ENCODE data around the gene CEP89. TPM values are rescaled to one million over a fixed set of nuclear protein-coding genes. Genes with fewer than 3 reads are reported as not detected.

The CEP89 gene
- polyA plus RNA-seq, 1 experiment = 18.3 TPM

GRCh38 chr19:32877323-32877912 is 94.3 kb downstream of the CEP89 start:
- CTCF ChIA-PET = no interaction called here

GRCh38 chr19:32876919-32877285 is 94.9 kb downstream of the CEP89 start:
- H3K27me3 ChIP-seq (ENCODE audit: control insufficient read depth, insufficient read depth, low read length) = no peaks in the 10 kb centered on the region
- peak; percentile 86 for DNase-seq (ENCODE audit: low read depth)
- peaks cover 3% of the 10 kb centered on the region for H3K36me3 ChIP-seq (ENCODE audit: control insufficient read depth, insufficient read depth, low read length)
- POLR2A ChIA-PET = no interaction called here
- CTCF ChIA-PET = no interaction called here
- H3K4me3 ChIP-seq (ENCODE audit: low read depth, low read length) = no peak overlapping the region
- TF ChIP-seq CTCF (IDR thresholded peaks at IDR 0.05; ENCODE audit: insufficient read depth, low read depth, low read length) = no peak

More at GRCh38 chr19:32877323-32877912, 94.3 kb downstream of the CEP89 start:
- peaks cover 3% of the 10 kb centered on the region for H3K36me3 ChIP-seq (ENCODE audit: control insufficient read depth, insufficient read depth, low read length)
- no peak for TF ChIP-seq CTCF (IDR thresholded peaks at IDR 0.05; ENCODE audit: insufficient read depth, low read depth, low read length)
- no peak for DNase-seq (ENCODE audit: low read depth)
- POLR2A ChIA-PET = no interaction called here
- no peak overlapping the region for H3K4me3 ChIP-seq (ENCODE audit: low read depth, low read length)
- no peaks in the 10 kb centered on the region for H3K27me3 ChIP-seq (ENCODE audit: control insufficient read depth, insufficient read depth, low read length)

- Histone ChIP-seq H3K27me3 (ENCODE audit: control insufficient read depth, insufficient read depth, low read length) (no peaks in the 10 kb centered on the region), H3K4me3 (ENCODE audit: low read depth, low read length) (no peak overlapping the region), H3K36me3 (ENCODE audit: control insufficient read depth, insufficient read depth, low read length) (peaks cover 3% of the 10 kb centered on the region)
- no peak for TF ChIP-seq CTCF (IDR thresholded peaks at IDR 0.05; ENCODE audit: insufficient read depth, low read depth, low read length)
- ChIA-PET POLR2A (no interaction called here), CTCF (no interaction called here)
- DNase-seq (ENCODE audit: low read depth) = no peak
These were observed 95.4 kb downstream of the CEP89 start for GRCh38 chr19:32876236-32876918.

- ChIA-PET POLR2A (no interaction called here), CTCF (interaction anchor here (1.0 kb wide), 1 partner anchor 14 kb away, joined by 3 read pairs; no protein-coding TSS in a partner anchor)
- TF ChIP-seq CTCF (IDR thresholded peaks at IDR 0.05; ENCODE audit: insufficient read depth, low read depth, low read length) = no peak
- DNase-seq (ENCODE audit: low read depth) = no peak
- H3K4me3 ChIP-seq (ENCODE audit: low read depth, low read length) = no peak overlapping the region
- peaks cover 3% of the 10 kb centered on the region for H3K36me3 ChIP-seq (ENCODE audit: control insufficient read depth, insufficient read depth, low read length)
- peaks cover 5% of the 10 kb centered on the region for H3K27me3 ChIP-seq (ENCODE audit: control insufficient read depth, insufficient read depth, low read length)
These were observed 96.3 kb downstream of the CEP89 start for GRCh38 chr19:32875428-32875827.

- H3K36me3 ChIP-seq (ENCODE audit: control insufficient read depth, insufficient read depth, low read length) = 0 out of 2 replicates have a peak, but pooled peaks cover 1% of the 10 kb centered on the region
- CTCF ChIA-PET = interaction anchor here (0.6 to 1.0 kb wide), 2 partner anchors 15 to 70 kb away, joined by 3 read pairs; no protein-coding TSS in a partner anchor
- H3K4me3 ChIP-seq (ENCODE audit: low read depth, low read length) = no peak overlapping the region
- no peak for TF ChIP-seq CTCF (IDR thresholded peaks at IDR 0.05; ENCODE audit: insufficient read depth, low read depth, low read length)
- H3K27me3 ChIP-seq (ENCODE audit: control insufficient read depth, insufficient read depth, low read length) = peaks cover 5% of the 10 kb centered on the region
- POLR2A ChIA-PET = no interaction called here
- no peak for DNase-seq (ENCODE audit: low read depth)
These were observed 97.2 kb downstream of the CEP89 start for GRCh38 chr19:32874605-32875004.

Data from BJ (cell line).